GM21737 (cell line): ENCODE data around the gene CBLN3.

ENCODE experiments used
- ATAC-seq: cut with Tn5 transposase; IDR thresholded peaks from one replicate; pipeline ENCODE4 v1.9.1; 2021; ENCODE audit warnings: mild to moderate bottlenecking, moderate library complexity; ENCODE audit not compliant: unreplicated experiment

CBLN3 gene

GRCh38 chr14:24385524-24385923 lies 43.9 kb downstream of the CBLN3 start:
- ATAC-seq = no peak

GRCh38 chr14:24384169-24384568 lies 45.3 kb downstream of the CBLN3 start:
- no peak for ATAC-seq

GRCh38 chr14:24382064-24382371 lies 47.5 kb downstream of the CBLN3 start:
- ATAC-seq = no peak

- ATAC-seq = no peak
Measured at GRCh38 chr14:24381363-24382063, 48.0 kb downstream of the CBLN3 start.

DNA sequence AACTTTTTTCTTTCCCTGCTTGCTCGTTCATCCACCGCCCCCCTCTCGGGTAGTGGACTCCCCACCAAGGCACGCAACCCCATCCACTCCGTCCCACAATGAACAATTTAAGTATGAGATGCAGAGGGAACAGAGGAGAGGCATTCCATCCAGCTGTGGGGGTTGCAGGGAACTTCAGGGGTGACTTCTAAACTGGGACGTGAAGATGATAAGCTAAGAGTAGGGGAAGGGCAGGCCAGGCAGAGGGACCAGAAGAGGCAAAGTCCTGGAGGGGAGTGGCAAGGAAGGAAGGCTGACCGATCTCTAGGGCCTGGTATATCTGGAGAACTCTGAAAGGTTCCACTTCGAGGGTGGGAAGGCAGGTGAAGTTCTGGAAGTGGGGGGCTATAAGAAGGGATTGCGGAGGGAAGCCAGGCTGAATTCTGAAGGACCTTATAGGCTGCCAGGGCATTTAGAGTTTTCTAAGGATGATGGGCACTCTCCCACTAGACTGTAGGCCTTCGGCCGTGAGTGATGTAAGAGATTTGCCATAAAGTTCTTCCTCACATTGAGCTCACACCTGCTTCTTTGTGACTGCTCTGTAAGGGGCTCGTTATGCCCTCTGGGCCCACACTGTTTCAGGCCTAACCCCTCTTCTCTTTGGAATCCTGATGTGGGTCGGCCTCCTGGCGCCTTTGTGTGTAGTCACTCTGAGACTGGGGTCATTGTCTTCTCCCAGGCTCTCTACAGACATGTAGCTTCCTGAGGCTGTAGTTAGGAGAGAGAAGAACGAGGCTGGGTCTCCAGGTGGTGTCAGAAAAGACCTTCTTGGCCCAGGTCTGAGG lies 49.3 kb downstream of the CBLN3 start:
- ATAC-seq = no peak

DNA sequence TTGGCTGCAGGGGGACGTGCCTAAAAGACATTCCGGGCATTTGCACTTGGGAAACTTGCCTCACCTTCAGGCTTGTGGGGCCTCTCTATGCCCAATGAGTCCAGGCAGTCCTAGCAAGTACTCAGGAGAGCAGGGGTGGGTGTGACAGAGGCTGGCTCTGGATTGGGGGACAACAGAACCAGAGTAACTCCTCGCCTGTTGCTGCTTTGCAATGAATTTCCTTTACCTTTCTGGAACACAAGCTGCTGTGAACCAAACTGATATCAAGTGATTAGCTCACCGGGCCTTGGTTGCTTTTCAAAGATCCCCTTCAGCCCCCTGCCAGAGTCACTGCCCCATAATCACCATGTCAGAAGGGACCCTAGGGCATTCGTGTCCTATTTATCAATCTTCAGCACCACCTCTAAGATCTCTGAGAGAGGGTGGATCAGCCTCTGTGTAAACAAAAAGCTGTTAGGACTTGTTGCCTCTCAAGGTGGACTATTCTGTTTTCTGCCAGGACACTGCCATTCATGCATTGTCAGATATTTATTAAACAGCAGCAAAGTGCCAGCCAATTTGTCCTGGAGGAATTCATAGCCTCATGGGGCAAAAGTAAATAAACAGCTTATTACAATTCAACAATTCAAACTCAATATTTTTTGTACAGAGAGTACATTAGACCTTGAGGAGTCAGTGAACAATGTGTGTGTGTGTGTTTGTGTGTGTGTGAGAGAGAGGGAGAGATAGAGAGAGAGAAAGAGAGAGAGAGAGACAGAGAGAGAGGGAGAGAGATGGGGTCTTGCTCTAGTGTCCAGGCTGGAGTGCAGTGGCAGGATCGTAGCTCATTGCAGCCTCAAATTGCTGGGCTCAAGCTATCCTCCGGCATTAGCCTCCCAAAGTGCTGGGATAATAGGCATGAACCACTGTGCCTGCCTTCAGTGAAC lies 50.2 kb downstream of the CBLN3 start:
- no peak for ATAC-seq

GRCh38 chr14:24378327-24378726 lies 51.1 kb downstream of the CBLN3 start:
- no peak for ATAC-seq

- no peak for ATAC-seq
Measured at GRCh38 chr14:24377657-24378056, 51.8 kb downstream of the CBLN3 start.

DNA sequence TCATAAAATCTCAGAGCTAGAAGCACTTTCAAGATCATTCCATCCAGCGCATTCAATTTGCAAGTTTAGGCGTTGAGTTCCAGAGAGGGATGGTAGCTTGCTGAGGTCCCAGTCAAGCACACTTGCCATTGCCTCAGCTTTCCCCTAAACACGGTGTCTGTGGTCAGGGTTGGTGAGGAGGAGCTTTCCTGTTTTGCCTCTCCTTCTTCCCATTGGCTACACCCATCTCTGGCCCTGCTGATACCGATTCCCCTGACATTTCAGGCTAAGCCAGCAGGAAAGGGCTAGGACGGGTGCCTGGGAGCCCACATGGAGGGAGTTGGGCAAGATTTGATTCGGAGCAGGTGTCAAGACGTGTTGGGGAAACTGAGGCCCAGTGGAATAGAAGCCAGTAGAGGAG lies 52.3 kb downstream of the CBLN3 start:
- no peak for ATAC-seq
